ENCODE results near the gene DDX28. TPM values are rescaled to one million over a fixed set of nuclear protein-coding genes. Genes with fewer than 3 reads are reported as not detected.
A peak's percentile ranks its signal among the peaks of the same experiment; 100 is the strongest.

Gene DDX28, protein sequence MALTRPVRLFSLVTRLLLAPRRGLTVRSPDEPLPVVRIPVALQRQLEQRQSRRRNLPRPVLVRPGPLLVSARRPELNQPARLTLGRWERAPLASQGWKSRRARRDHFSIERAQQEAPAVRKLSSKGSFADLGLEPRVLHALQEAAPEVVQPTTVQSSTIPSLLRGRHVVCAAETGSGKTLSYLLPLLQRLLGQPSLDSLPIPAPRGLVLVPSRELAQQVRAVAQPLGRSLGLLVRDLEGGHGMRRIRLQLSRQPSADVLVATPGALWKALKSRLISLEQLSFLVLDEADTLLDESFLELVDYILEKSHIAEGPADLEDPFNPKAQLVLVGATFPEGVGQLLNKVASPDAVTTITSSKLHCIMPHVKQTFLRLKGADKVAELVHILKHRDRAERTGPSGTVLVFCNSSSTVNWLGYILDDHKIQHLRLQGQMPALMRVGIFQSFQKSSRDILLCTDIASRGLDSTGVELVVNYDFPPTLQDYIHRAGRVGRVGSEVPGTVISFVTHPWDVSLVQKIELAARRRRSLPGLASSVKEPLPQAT
- total RNA-seq (10.6 TPM), polyA plus RNA-seq (ENCODE audit: insufficient read depth, low read depth, low replicate concordance) (13.1 TPM)
- long read RNA-seq, donor 1, transcript DDX28-201 (1 exons, 2,169 nt): major isoform, 8 of 8 reads
- long read RNA-seq, donor 1, partial matches to known transcripts: 0 of 8 reads
- long read RNA-seq, donor 1, other reads (novel, unspliced or antisense): 0 of 8 reads
- long read RNA-seq, donor 2, transcript DDX28-201 (1 exons, 2,169 nt): major isoform, 7 of 7 reads
- long read RNA-seq, donor 2, partial matches to known transcripts: 0 of 7 reads
- long read RNA-seq, donor 2, other reads (novel, unspliced or antisense): 0 of 7 reads
- long read RNA-seq, donor 3, transcript DDX28-201 (1 exons, 2,169 nt): major isoform, 8 of 8 reads
- long read RNA-seq, donor 3, partial matches to known transcripts: 0 of 8 reads
- long read RNA-seq, donor 3, other reads (novel, unspliced or antisense): 0 of 8 reads
- long read RNA-seq, donor 4, transcript DDX28-201 (1 exons, 2,169 nt): major isoform, 5 of 5 reads
- long read RNA-seq, donor 4, partial matches to known transcripts: 0 of 5 reads
- long read RNA-seq, donor 4, other reads (novel, unspliced or antisense): 0 of 5 reads
- long read RNA-seq, donor 5, partial matches to known transcripts: 0 of 1 reads
- long read RNA-seq, donor 5, other reads (novel, unspliced or antisense): 0 of 1 reads
- long read RNA-seq, donor 6, partial matches to known transcripts: 0 of 4 reads
- long read RNA-seq, donor 6, other reads (novel, unspliced or antisense): 0 of 4 reads
- long read RNA-seq, donor 7, transcript DDX28-201 (1 exons, 2,169 nt): major isoform, 19 of 19 reads
- long read RNA-seq, donor 7, partial matches to known transcripts: 0 of 19 reads
- long read RNA-seq, donor 7, other reads (novel, unspliced or antisense): 0 of 19 reads
- long read RNA-seq, donor 8, transcript DDX28-201 (1 exons, 2,169 nt): major isoform, 6 of 6 reads
- long read RNA-seq, donor 8, partial matches to known transcripts: 0 of 6 reads
- long read RNA-seq, donor 8, other reads (novel, unspliced or antisense): 0 of 6 reads
- long read RNA-seq, donor 9, transcript DDX28-201 (1 exons, 2,169 nt): major isoform, 9 of 9 reads
- long read RNA-seq, donor 9, partial matches to known transcripts: 0 of 9 reads
- long read RNA-seq, donor 9, other reads (novel, unspliced or antisense): 0 of 9 reads
- long read RNA-seq, donor 10, transcript DDX28-201 (1 exons, 2,169 nt): major isoform, 12 of 12 reads
- long read RNA-seq, donor 10, partial matches to known transcripts: 0 of 12 reads
- long read RNA-seq, donor 10, other reads (novel, unspliced or antisense): 0 of 12 reads

DNA sequence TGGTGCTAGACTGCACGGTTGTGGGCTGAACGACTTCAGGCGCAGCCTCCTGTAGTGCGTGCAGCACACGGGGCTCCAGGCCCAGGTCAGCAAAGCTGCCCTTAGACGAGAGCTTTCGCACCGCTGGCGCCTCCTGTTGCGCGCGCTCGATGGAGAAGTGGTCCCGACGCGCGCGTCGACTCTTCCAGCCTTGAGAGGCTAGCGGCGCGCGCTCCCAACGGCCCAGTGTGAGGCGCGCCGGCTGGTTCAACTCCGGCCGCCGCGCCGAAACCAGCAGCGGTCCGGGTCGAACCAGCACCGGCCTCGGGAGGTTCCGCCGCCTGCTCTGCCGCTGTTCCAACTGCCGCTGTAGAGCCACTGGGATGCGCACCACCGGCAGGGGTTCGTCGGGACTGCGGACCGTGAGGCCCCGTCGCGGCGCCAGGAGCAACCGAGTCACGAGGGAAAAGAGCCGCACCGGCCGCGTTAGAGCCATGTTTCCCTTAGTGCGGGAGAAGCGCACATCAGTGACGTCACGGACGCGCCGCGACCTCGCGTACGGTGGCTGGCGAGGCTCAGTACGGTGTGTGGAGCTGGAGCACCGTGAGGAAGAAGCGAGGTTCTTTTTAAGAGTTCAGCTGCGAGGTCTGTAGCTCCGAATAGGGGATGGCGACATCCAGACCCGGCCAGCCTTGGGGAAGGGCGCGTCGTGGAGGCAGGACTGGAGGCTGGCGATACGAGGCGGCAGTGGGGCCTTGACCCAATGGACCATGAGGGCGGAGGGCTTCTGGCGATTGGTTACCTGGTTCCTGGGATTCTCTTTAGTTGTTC lies at the start of gene DDX28, which contains the start of gene DUS2:
Gene DDX28 (minus strand): TSS at position 505 of the 810 bp plus-strand sequence. CDS start 30 bp downstream, at position 475.
Gene DUS2 (plus strand): TSS at position 557 of the 810 bp plus-strand sequence. CDS start 14,740 bp downstream, outside the sequence.
- Histone ChIP-seq H3K4me3 (ENCODE audit: low read length in 3 of 3) (peak within 1 kb of the TSS; percentile 78 to 89 (median 82)), H3K27ac (ENCODE audit: low read depth in 2 of 2, low read length in 2 of 2) (peak within 1 kb of the TSS; percentile 39 to 63), H3K9ac (ENCODE audit: low read length in 3 of 3) (peak within 1 kb of the TSS; percentile 79 to 86 (median 79)), H3K27me3 (ENCODE audit: control insufficient read depth, insufficient read depth, low read length) (no peaks in the 10 kb centered on the region), H3K4me1 (ENCODE audit: control insufficient read depth in 2 of 3, insufficient read depth in 2 of 3, low read depth in 1 of 3, low read length in 3 of 3) (peaks cover 0 to 14% (median 6%) of the 10 kb centered on the region in 3 donors), H3K36me3 (ENCODE audit: control insufficient read depth in 2 of 3, insufficient read depth in 3 of 3, low read length in 3 of 3) (peaks cover 0 to 2% (median 0%) of the 10 kb centered on the region in 3 donors), H3K9me3 (ENCODE audit: control insufficient read depth in 2 of 3, insufficient read depth in 1 of 3, low read length in 3 of 3) (no peaks in the 10 kb centered on the region)
- peak; percentile 94 to 97 (median 96) for DNase-seq
- FAIRE-seq: no peak
- TF ChIP-seq, protein P1, sequence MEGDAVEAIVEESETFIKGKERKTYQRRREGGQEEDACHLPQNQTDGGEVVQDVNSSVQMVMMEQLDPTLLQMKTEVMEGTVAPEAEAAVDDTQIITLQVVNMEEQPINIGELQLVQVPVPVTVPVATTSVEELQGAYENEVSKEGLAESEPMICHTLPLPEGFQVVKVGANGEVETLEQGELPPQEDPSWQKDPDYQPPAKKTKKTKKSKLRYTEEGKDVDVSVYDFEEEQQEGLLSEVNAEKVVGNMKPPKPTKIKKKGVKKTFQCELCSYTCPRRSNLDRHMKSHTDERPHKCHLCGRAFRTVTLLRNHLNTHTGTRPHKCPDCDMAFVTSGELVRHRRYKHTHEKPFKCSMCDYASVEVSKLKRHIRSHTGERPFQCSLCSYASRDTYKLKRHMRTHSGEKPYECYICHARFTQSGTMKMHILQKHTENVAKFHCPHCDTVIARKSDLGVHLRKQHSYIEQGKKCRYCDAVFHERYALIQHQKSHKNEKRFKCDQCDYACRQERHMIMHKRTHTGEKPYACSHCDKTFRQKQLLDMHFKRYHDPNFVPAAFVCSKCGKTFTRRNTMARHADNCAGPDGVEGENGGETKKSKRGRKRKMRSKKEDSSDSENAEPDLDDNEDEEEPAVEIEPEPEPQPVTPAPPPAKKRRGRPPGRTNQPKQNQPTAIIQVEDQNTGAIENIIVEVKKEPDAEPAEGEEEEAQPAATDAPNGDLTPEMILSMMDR (IDR thresholded peaks at IDR 0.05; ENCODE audit: borderline replicate concordance, extremely low read depth, insufficient read depth): no peak
- intact Hi-C loops (cut with DNase I): no loop called here

DNA sequence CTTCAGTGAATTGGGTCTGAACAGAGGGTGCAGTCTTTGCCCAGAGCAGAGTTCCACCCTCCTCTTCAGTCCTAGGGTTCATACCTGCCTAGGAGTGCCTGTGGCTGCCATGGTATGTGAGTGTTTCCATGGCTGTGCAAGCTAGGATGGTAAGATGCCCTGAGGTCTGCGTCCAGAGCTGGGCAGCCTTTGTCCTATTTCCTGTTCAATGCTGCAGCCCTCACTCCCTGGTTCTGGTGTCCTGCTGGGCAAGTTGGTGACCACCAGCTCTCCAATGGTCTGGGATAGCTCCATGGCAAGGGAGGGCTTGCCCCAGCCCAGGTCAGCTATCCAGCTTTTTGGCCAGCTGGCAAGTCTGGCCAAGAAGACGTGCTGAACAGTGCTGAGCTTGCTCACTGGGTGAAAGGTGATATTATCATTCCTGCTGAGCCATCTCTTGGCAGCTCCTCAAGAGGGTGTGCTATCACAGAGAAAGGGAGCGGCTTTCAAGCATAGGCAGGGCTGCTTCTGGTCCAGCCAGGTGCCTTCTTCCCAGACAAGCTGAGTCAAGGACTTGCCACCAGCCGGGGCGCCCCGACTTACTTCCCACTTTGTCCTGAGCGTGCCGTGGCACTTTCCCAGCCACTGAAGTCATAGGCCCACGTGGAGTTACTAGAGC lies 49.1 kb upstream of the DDX28 start:
- Histone ChIP-seq H3K4me3 (ENCODE audit: low read length in 3 of 3) (no peak overlapping the region), H3K4me1 (ENCODE audit: control insufficient read depth in 2 of 3, insufficient read depth in 2 of 3, low read depth in 1 of 3, low read length in 3 of 3) (peaks cover 0 to 14% (median 13%) of the 10 kb centered on the region in 3 donors), H3K9ac (ENCODE audit: low read length in 3 of 3) (no peak overlapping the region), H3K27me3 (ENCODE audit: control insufficient read depth, insufficient read depth, low read length) (no peaks in the 10 kb centered on the region), H3K9me3 (ENCODE audit: control insufficient read depth in 2 of 3, insufficient read depth in 1 of 3, low read length in 3 of 3) (no peaks in the 10 kb centered on the region), H3K36me3 (ENCODE audit: control insufficient read depth in 2 of 3, insufficient read depth in 3 of 3, low read length in 3 of 3) (peaks cover 0 to 10% (median 9%) of the 10 kb centered on the region in 3 donors), H3K27ac (ENCODE audit: low read depth in 2 of 2, low read length in 2 of 2) (peak overlapping the region in 1 of 2 donors; percentile 69)
- FAIRE-seq: no peak
- TF ChIP-seq, protein P1 (IDR thresholded peaks at IDR 0.05; ENCODE audit: borderline replicate concordance, extremely low read depth, insufficient read depth): no peak
- DNase-seq: no peak
- intact Hi-C loops (cut with DNase I): no loop called here

Measured in kidney (tissue), 22 donors.